SK-N-MC (cell line): Measurements from ENCODE around the gene SP6.

Experiments used
- DNase-seq: peaks from one replicate; pipeline ENCODE4 v3.0.0-alpha.2; 2011; ENCODE audit warnings: low read depth, low spot score
- H3K27ac ChIP-seq: fragments of 200-600 bp; sonication (generic); 2 replicates; pipeline ENCODE4 v1.5.1; 2016; ENCODE audit warnings: mixed run types
- H3K36me3 ChIP-seq: fragments of 200-600 bp; sonication (generic); 2 replicates; pipeline ENCODE4 v1.6.1; 2017; ENCODE audit warnings: antibody characterized with exemption, low read length, mixed read lengths; ENCODE audit not compliant: insufficient read depth
- H3K4me3 ChIP-seq: fragments of 200-600 bp; sonication (generic); 2 replicates; pipeline ENCODE4 v1.5.1; 2016
- H3K9ac ChIP-seq: fragments of 200-600 bp; sonication (generic); 2 replicates; pipeline ENCODE4 v1.8.0; 2017; ENCODE audit warnings: mixed run types, mixed read lengths; ENCODE audit not compliant: insufficient read length
- H3K9me3 ChIP-seq: fragments of 200-600 bp; sonication (generic); 2 replicates; pipeline ENCODE4 v1.6.1; 2017; ENCODE audit warnings: low read depth, mild to moderate bottlenecking, antibody characterized with exemption, low read length, moderate library complexity, mixed read lengths
- EZH2 ChIP-seq: fragments of 200-600 bp; sonication (generic); IDR thresholded peaks from one replicate; pipeline ENCODE4 v1.6.1; 2017; ENCODE audit warnings: antibody characterized with exemption
- FOXP2 ChIP-seq: optimal IDR thresholded peaks from 2 replicates; pipeline ENCODE3; 2011; ENCODE audit warnings: mild to moderate bottlenecking, moderate library complexity; ENCODE audit not compliant: insufficient read depth; ENCODE audit errors: extremely low read length, control extremely low read depth
- POLR2AphosphoS5 ChIP-seq: IDR thresholded peaks from 2 replicates; pipeline ENCODE4 v1.6.1; 2012; ENCODE audit warnings: mild to moderate bottlenecking, low read depth, low read length, borderline replicate concordance

SP6 gene

DNA sequence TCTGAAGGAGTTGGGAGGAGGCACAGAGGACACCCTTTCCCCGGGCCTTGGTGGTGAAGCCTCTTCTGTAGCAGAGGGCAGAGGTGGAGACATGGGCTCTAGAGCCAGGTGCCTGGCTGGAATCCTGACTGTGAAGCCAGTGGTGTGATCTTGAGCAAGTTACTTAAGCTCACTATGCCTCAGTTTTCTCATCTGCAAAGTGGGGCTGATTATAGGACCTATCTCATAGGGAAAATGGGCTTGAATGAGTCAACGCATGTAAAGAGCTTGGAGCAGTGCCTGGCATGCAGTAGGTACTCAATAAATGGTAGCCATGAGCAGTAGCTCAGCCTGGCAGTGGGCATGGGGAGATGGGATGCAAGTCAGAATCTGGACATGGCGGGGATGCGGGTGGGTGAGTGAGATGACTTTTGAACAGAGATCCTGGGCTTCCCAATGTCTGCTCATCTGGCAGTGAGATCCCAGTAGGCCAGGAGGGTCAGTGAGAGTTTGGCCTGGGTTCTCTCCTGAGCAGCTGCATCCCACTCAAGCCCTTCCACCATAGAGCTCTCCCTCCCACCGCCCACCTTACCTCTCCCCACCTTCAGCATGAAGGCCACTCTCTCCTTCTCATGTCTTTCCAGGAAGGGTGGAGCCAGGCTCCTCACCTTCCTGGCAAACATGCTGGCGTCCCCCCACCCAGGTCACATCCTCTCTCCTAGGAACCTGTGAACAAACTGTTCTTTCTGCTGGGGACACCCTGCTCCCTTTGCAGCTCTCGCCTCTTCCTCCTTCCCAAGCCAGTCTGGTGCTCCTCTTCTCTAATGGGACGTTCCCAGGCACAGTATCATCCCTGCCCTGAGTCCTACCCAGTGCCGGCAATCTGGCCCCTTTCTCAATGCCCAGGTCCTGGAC lies 32.0 kb upstream of the SP6 start:
- TF ChIP-seq POLR2AphosphoS5 (no peak), EZH2 (no peak), FOXP2 (no peak)
- Histone ChIP-seq H3K27ac (no peak overlapping the region), H3K9ac (no peak overlapping the region), H3K36me3 (no peaks in the 10 kb centered on the region), H3K4me3 (no peak overlapping the region), H3K9me3 (no peaks in the 10 kb centered on the region)
- no peak for DNase-seq

DNA sequence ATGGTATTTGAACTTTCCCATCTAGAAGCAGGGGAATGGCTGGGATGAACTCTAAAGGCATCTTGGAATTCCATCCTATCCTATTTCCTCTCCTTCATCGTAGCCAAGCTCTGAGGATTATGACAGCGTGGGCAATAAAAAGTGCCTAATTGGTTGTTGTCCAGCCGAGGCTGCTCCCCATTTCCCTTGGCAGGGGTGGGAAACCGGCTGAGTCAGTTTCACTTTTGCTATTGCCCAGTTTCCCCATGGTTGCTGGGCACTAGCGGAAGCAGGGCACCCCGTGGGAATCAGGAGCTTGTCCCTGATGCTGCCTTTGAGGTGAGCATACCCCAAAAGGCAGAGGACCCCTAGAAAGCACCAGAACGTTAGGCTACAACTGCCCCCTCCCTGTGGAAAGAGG lies 31.3 kb upstream of the SP6 start:
- TF ChIP-seq POLR2AphosphoS5 (no peak), EZH2 (no peak), FOXP2 (no peak)
- no peaks in the 10 kb centered on the region for H3K9me3 ChIP-seq
- H3K36me3 ChIP-seq = no peaks in the 10 kb centered on the region
- H3K27ac ChIP-seq = no peak overlapping the region
- no peak overlapping the region for H3K4me3 ChIP-seq
- H3K9ac ChIP-seq = no peak overlapping the region
- DNase-seq = no peak

DNA sequence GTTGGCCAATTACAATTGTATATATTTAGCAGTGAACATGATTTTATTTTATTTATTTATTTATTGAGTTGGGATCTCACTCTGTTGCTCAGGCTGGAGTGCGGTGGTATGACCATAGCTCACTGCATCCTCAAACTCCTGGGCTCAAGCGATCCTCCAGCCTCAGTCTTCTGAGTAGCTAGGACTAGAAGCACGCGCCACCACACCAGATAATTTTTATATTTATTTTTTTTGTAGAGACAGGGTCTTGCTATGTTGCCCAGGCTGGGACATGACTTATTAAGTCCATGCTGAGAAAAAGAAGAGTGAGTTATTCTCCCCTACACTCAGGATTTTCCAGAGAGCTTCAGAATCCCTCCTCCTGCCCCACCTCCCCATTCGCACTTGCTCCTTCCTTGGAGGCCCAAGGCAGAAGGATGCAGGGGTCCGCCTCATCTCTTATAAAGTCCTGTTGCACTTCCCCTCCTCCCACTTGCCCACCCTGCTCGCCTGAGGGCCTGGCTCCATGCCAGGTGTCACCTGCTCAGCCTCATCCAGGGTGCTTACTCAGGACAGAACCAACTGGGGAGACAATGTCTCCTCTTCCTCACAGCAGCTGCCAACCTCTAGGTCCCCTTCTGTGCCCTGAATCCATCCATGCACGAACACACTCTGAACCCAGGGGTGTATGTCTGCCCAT lies 29.0 kb upstream of the SP6 start:
- DNase-seq = no peak
- no peak overlapping the region for H3K27ac ChIP-seq
- H3K36me3 ChIP-seq = no peaks in the 10 kb centered on the region
- no peaks in the 10 kb centered on the region for H3K9me3 ChIP-seq
- TF ChIP-seq EZH2 = no peak
- TF ChIP-seq FOXP2 = no peak
- H3K9ac ChIP-seq = no peak overlapping the region
- no peak overlapping the region for H3K4me3 ChIP-seq

- H3K27ac ChIP-seq = no peak overlapping the region
- H3K9me3 ChIP-seq = no peaks in the 10 kb centered on the region
- H3K36me3 ChIP-seq = no peaks in the 10 kb centered on the region
- no peak for DNase-seq
- H3K4me3 ChIP-seq = no peak overlapping the region
- TF ChIP-seq FOXP2 (no peak), POLR2AphosphoS5 (no peak), EZH2 (no peak)
- H3K9ac ChIP-seq = no peak overlapping the region
Observed at GRCh38 chr17:47879028-47879585, 28.1 kb upstream of the SP6 start.

DNA sequence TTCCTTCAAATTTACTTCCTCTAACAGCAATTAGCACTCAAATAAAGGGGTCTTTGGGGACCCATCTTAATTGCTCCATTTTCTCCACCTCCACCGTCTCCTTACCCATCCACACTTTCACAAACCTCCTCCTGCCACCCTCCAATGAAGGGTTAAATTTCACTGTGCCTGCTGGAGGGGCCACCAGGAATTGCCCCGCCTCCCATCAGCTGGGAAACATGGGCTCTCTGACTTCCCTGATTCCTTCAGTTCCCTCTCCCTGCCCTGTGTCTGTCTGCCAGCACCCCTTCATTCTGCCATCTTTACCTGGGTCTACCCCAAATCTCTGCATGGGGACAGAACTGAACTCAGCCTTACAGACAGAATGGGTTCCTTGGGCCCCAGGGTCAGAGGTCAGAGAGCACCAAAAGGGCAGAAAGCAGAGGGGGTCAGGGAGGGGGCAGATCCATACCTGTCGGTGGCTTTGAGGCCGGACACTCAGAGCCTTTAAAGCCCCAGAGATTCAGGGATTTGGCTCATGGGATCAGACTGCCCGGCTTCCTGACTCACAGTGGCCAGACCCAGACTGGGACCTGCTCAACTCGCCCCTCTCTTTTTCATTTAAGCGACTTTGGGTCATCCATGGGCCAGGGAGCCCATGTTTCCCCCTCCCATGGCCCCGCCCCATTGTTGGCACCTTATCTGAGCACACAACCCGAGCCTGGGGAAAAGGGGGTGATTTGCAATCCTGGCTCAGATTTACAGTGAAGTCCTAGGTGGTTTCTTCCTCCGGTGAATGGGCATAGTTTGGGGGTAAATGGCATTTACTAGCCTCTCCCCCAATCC lies 27.5 kb upstream of the SP6 start:
- no peak for DNase-seq
- Histone ChIP-seq H3K9ac (no peak overlapping the region), H3K36me3 (no peaks in the 10 kb centered on the region), H3K27ac (no peak overlapping the region), H3K4me3 (no peak overlapping the region), H3K9me3 (no peaks in the 10 kb centered on the region)
- TF ChIP-seq POLR2AphosphoS5 (no peak), FOXP2 (no peak), EZH2 (no peak)

GRCh38 chr17:47877368-47878034 lies 26.5 kb upstream of the SP6 start:
- no peaks in the 10 kb centered on the region for H3K36me3 ChIP-seq
- TF ChIP-seq FOXP2 (no peak), EZH2 (no peak), POLR2AphosphoS5 (no peak)
- H3K27ac ChIP-seq = no peak overlapping the region
- no peaks in the 10 kb centered on the region for H3K9me3 ChIP-seq
- no peak overlapping the region for H3K9ac ChIP-seq
- DNase-seq = no peak
- no peak overlapping the region for H3K4me3 ChIP-seq

GRCh38 chr17:47875011-47875985 lies 24.3 kb upstream of the SP6 start:
- Histone ChIP-seq H3K4me3 (no peak overlapping the region), H3K9me3 (no peaks in the 10 kb centered on the region), H3K36me3 (no peaks in the 10 kb centered on the region), H3K27ac (no peak overlapping the region), H3K9ac (no peak overlapping the region)
- DNase-seq = no peak
- TF ChIP-seq FOXP2 (no peak), EZH2 (no peak), POLR2AphosphoS5 (no peak)
